ENCODE results near the gene FAM187B.

- TF ChIP-seq CTCF (IDR thresholded peaks at IDR 0.05; ENCODE audit: insufficient read depth, low read depth, low read length) = no peak
- no peak for TF ChIP-seq EZH2 (IDR thresholded peaks at IDR 0.05; ENCODE audit: insufficient read depth, low read length)
Observed at GRCh38 chr19:35240327-35240726, 11.8 kb upstream of the FAM187B start.

All from astrocyte (in vitro differentiated cells and primary cell).